Activated naive CD4-positive, alpha-beta T cell treated with anti-CD3 and anti-CD28 coated beads, Interleukin-2, amount 10 ng/mL, durations not matched to agents 7 days and 5 days (primary cell): Measurements from ENCODE around the gene ADIPOR2.

Experiments
- CTCF ChIA-PET: fragments of 350-600 bp; sonication (Branson Sonifier 250); formaldehyde crosslinking; loops from one replicate; lab custom pipeline; 2021; ENCODE audit warnings: antibody characterized with exemption; lab: Charles Lee
- DNase-seq: peaks from one replicate; pipeline ENCODE4 v3.0.0-alpha.2; 2020
- H3K27ac Mint-ChIP-seq: one replicate; pipeline ENCODE4 v1.8.0; 2021; ENCODE audit warnings: mild to moderate bottlenecking, moderate library complexity, mixed read lengths
- H3K27me3 Mint-ChIP-seq: one replicate; pipeline ENCODE4 v1.8.0; 2021; ENCODE audit warnings: mild to moderate bottlenecking, mixed read lengths
- H3K36me3 Mint-ChIP-seq: one replicate; pipeline ENCODE4 v1.8.0; 2021; ENCODE audit warnings: mixed read lengths
- H3K4me1 Mint-ChIP-seq: one replicate; pipeline ENCODE4 v1.8.0; 2021; ENCODE audit warnings: mixed read lengths
- H3K4me3 Mint-ChIP-seq: one replicate; pipeline ENCODE4 v1.8.0; 2021; ENCODE audit warnings: mild to moderate bottlenecking, moderate library complexity, mixed read lengths
- H3K9me3 Mint-ChIP-seq: one replicate; pipeline ENCODE4 v1.8.0; 2021; ENCODE audit warnings: mixed read lengths

The ADIPOR2 gene, protein sequence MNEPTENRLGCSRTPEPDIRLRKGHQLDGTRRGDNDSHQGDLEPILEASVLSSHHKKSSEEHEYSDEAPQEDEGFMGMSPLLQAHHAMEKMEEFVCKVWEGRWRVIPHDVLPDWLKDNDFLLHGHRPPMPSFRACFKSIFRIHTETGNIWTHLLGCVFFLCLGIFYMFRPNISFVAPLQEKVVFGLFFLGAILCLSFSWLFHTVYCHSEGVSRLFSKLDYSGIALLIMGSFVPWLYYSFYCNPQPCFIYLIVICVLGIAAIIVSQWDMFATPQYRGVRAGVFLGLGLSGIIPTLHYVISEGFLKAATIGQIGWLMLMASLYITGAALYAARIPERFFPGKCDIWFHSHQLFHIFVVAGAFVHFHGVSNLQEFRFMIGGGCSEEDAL

DNA sequence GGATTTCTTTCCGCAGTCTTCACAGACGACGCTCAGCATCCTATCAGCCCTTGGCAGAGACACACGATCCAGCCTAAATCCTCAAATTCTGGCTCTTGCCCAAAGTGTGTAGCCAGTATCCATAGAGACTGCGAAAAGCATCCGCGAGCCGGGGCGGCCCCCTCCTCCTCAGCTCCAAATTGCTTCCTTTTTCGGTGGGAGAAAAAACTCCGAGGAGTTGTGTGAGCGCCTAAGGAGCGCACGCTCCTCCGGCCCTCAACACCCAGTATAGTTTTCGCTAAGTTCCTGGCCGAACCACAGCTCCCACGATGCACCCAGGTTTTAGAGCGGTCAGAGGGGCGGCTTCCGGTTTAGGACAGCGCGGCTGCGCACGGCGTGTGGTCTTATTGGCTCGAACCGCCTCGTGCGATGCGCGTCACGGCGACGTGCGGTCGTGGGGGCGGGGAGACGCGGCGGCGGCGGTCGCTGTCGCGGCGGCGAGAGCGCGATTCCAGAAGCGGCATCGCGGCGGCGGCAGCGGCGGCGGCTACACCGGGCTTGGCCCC lies at the start of gene ADIPOR2:
ADIPOR2 (plus strand) TSS at position 493 of the 545 bp plus-strand sequence. CDS start 63,274 bp downstream, outside the sequence.
- peaks cover 48% of the 10 kb centered on the region for H3K4me1 Mint-ChIP-seq
- peaks cover 10% of the 10 kb centered on the region for H3K27me3 Mint-ChIP-seq
- peak; percentile 95 for DNase-seq
- peaks cover 9% of the 10 kb centered on the region for H3K36me3 Mint-ChIP-seq
- peak within 1 kb of the TSS; percentile 93 for H3K4me3 Mint-ChIP-seq
- H3K9me3 Mint-ChIP-seq, result no peaks in the 10 kb centered on the region
- CTCF ChIA-PET, result interaction anchor here (1.0 to 1.6 kb wide), 3 partner anchors 29 to 102 kb away, joined by 3 to 6 read pairs (median 3); no protein-coding TSS in a partner anchor
- peak within 1 kb of the TSS; percentile 96 for H3K27ac Mint-ChIP-seq

DNA sequence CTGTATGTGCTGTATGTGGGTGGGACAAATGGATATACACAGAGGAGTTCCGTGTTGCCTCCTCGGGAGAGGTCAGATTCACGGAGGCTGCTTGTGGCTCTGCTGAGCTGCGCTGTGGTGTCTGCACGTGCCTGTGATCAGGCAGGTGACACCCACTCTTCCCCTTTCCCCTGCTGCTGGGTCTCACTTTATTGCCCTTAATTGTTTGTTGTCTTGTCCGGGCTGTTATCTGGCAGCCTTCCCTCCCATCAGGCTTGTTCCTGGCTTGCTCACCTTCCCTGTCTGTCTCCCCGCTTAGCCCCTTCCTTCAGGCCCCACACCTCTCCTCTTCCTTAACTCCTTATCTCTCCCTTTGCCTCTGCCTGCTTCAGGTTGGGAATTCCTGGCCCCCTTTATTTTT lies 48.4 kb upstream of the ADIPOR2 start:
- Mint-ChIP-seq H3K27me3 (peaks cover 40% of the 10 kb centered on the region), H3K4me3 (no peak overlapping the region), H3K4me1 (peaks cover 9% of the 10 kb centered on the region), H3K9me3 (no peaks in the 10 kb centered on the region), H3K36me3 (no peaks in the 10 kb centered on the region), H3K27ac (no peak overlapping the region)
- CTCF ChIA-PET, result interaction anchor here (1.4 kb wide), 2 partner anchors 149 to 298 kb away, joined by 4 read pairs; no protein-coding TSS in a partner anchor
- DNase-seq, result no peak

DNA sequence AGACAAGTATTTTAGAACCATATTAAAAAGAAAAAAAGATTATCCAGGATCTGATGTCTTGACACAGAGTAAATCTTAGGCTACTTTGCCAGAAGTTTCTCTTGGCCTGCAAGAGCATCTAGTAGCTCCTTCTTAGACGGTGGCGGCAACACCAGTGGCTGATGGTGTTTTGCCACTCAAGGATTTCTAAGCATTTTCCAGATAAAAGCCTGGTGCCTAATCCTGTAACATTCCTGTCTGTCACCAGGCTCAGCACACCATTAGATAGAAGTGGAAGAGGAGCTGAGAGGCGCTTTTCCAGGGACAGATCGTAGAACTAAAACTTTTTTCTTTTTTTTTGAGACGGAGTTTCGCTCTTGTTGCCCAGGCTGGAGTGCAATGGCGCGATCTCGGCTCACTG lies 47.8 kb upstream of the ADIPOR2 start:
- DNase-seq, result no peak
- CTCF ChIA-PET, result interaction anchor here (1.4 to 3.4 kb wide), 3 partner anchors 7 to 297 kb away, joined by 4 to 15 read pairs (median 4); no protein-coding TSS in a partner anchor
- Mint-ChIP-seq H3K9me3 (no peaks in the 10 kb centered on the region), H3K27ac (no peak overlapping the region), H3K4me3 (no peak overlapping the region), H3K36me3 (no peaks in the 10 kb centered on the region), H3K4me1 (peaks cover 9% of the 10 kb centered on the region), H3K27me3 (peaks cover 42% of the 10 kb centered on the region)

DNA sequence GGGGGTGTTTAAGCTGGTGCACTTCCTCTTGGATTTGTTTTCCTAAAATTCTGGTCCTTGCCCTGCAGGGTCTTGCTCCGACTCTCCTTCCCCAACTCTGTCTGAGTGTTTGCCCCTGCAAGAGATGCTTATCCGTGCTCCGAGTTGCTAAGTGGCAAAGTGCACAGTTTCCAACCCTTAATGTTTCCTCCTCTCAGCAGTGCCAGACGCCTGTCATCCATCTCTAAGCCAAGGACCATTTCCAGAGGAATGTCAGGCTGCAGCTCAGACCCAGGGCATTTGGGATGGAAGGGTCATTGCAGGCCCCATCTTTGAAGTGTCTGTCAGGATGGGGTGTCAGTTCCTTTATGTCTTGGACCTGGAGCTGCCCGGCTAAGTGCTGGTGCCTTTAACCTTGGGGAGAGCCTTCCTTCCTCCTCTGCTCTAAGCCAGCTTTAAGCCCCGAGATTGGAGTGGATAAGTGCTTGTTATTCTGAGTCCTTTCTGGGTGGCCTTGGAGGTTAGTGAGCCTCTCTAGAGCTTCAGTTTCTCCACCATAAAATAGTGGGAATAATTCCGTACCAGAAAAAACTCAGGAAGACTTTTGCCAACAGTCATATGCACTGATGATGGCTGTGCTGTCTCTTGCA lies 46.9 kb upstream of the ADIPOR2 start:
- Mint-ChIP-seq H3K27ac (no peak overlapping the region), H3K27me3 (peaks cover 47% of the 10 kb centered on the region), H3K4me1 (peaks cover 9% of the 10 kb centered on the region), H3K4me3 (no peak overlapping the region), H3K36me3 (no peaks in the 10 kb centered on the region), H3K9me3 (no peaks in the 10 kb centered on the region)
- CTCF ChIA-PET, result interaction anchor here (0.6 to 3.4 kb wide), 7 partner anchors 8 to 296 kb away, joined by 3 to 15 read pairs (median 4); no protein-coding TSS in a partner anchor
- DNase-seq, result no peak

DNA sequence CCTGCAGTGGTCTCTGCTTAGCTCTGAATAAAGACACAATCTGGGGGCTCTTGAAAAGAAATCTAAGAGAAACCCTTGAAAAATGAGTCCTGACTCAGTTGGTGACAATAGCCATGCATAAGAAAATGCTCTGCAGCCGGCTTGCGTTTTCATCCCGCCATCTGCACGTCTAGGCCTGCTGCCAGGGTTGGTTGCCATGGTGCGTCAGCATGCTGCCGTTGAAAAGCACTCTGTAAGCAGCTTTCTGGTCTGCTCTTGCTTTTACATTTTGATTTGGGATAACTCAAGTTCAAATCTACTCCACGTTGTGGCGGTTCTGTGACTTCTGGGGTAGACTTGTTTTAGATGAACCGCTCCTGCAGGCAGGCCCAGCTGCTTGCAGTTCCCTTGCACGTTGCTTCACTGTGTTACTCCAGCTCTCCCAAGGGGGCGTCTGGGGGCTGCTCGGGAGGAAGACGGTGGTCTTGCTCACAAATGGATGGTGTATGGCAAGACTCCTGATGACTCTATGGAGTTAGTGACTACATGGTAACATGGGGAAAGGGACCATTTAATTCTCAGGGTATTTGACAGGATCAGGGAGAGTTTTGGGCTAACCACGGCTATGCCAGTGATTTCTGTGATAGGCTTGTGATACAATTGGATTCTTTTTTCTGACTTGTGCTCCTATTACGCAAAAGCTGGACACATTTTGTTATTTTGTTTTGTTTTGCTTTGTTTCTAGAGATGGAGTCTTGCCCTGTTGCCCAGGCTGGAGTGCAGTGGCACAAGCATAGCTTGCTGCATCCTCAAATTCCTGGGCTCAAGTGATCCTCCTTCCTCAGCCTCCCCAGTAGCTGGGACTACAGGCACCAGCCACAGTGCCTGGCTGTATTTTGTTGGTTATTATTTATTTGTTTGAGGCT lies 46.1 kb upstream of the ADIPOR2 start:
- Mint-ChIP-seq H3K27me3 (peaks cover 53% of the 10 kb centered on the region), H3K4me1 (peaks cover 9% of the 10 kb centered on the region), H3K36me3 (no peaks in the 10 kb centered on the region), H3K4me3 (no peak overlapping the region), H3K9me3 (no peaks in the 10 kb centered on the region), H3K27ac (no peak overlapping the region)
- DNase-seq, result no peak
- CTCF ChIA-PET, result interaction anchor here (0.6 to 3.4 kb wide), 6 partner anchors 8 to 383 kb away, joined by 3 to 15 read pairs (median 4); no protein-coding TSS in a partner anchor

DNA sequence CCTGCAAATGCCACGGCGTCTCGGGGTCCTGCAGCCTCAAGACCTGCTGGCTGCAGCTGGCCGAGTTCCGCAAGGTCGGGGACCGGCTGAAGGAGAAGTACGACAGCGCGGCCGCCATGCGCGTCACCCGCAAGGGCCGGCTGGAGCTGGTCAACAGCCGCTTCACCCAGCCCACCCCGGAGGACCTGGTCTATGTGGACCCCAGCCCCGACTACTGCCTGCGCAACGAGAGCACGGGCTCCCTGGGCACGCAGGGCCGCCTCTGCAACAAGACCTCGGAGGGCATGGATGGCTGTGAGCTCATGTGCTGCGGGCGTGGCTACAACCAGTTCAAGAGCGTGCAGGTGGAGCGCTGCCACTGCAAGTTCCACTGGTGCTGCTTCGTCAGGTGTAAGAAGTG lies 45.1 kb upstream of the ADIPOR2 start:
- Mint-ChIP-seq H3K9me3 (no peaks in the 10 kb centered on the region), H3K36me3 (no peaks in the 10 kb centered on the region), H3K4me3 (no peak overlapping the region), H3K27me3 (peaks cover 57% of the 10 kb centered on the region), H3K27ac (no peak overlapping the region), H3K4me1 (peaks cover 9% of the 10 kb centered on the region)
- CTCF ChIA-PET, result interaction anchor here (0.7 to 3.4 kb wide), 3 partner anchors 10 to 294 kb away, joined by 3 to 15 read pairs (median 5); no protein-coding TSS in a partner anchor
- no peak for DNase-seq

DNA sequence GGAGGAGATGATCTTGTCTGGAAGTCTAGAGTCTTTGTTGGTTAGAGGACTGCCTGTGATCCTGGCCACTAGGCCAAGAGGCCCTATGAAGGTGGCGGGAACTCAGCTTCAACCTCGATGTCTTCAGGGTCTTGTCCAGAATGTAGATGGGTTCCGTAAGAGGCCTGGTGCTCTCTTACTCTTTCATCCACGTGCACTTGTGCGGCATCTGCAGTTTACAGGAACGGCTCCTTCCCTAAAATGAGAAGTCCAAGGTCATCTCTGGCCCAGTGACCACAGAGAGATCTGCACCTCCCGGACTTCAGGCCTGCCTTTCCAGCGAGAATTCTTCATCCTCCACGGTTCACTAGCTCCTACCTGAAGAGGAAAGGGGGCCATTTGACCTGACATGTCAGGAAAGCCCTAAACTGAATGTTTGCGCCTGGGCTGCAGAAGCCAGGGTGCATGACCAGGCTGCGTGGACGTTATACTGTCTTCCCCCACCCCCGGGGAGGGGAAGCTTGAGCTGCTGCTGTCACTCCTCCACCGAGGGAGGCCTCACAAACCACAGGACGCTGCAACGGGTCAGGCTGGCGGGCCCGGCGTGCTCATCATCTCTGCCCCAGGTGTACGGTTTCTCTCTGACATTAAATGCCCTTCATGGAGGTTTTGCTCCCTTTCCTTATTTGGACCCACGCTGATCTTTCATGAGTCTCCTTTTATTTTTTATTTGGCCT lies 44.1 kb upstream of the ADIPOR2 start:
- Mint-ChIP-seq H3K27me3 (peaks cover 62% of the 10 kb centered on the region), H3K9me3 (no peaks in the 10 kb centered on the region), H3K4me1 (peaks cover 9% of the 10 kb centered on the region), H3K27ac (no peak overlapping the region), H3K36me3 (no peaks in the 10 kb centered on the region), H3K4me3 (no peak overlapping the region)
- CTCF ChIA-PET, result interaction anchor here (0.7 to 15.6 kb wide), 4 partner anchors 143 to 294 kb away, joined by 3 to 326 read pairs (median 6); no protein-coding TSS in a partner anchor
- DNase-seq, result no peak

DNA sequence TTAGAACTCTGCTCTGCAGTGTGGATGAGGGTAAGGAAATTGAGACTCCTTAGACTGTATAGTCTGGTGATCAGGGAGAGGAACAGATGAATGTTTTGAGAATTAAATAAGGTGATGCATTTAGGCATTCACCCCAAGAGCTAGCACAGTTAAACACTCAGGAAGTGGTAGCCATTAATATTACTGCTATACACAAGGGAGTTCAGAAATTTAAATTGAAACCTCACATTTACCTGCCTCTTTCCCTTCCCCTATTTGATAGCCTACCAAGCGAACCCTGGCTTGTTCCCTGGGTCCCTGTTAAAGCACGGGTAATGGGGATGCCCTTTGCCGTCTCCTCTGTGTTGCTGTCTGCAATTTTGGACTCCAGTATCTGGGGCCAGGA lies 43.6 kb upstream of the ADIPOR2 start:
- Mint-ChIP-seq H3K4me3 (no peak overlapping the region), H3K4me1 (peaks cover 8% of the 10 kb centered on the region), H3K9me3 (no peaks in the 10 kb centered on the region), H3K27me3 (peaks cover 61% of the 10 kb centered on the region), H3K36me3 (no peaks in the 10 kb centered on the region), H3K27ac (no peak overlapping the region)
- CTCF ChIA-PET, result interaction anchor here (1.0 to 15.6 kb wide), 3 partner anchors 12 to 293 kb away, joined by 3 to 326 read pairs (median 7); no protein-coding TSS in a partner anchor
- DNase-seq, result no peak

DNA sequence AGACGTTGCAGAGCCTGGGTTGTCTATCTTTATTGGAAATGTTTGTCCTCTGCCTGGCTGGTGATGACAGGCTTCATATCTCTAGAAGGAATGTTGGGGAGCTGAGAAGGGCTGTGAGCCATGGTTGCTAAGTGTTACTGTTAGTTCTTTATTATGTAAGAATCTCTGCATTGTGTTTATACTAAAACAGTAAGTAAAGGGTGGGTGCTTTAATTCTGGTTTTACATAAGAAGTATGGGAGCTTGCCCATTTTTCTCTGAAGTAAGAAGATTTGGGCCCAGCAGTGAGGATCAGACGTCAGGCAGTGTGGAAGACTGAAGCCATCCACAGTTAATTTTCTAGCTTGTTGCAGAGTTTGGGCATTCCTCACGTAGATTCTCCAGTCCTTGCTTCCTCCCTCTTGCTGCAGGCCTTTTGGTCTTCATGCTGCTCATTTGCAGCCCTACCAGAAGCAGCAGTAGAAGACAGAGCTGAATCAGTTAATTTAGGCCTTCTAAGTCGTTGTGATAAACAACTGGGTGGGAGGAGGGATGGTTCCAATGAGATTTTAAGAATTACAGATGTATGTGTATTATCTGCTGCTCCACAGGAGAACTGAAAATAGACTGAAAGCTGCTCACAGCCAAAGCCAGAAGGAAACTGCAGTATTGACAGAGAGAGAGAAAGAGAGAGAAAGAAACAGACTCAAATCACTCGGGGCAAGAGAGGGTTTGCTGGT lies 40.5 kb upstream of the ADIPOR2 start:
- CTCF ChIA-PET, result interaction anchor here (0.6 to 15.6 kb wide), 6 partner anchors 15 to 532 kb away, joined by 3 to 326 read pairs (median 4); no protein-coding TSS in a partner anchor
- Mint-ChIP-seq H3K27me3 (peaks cover 71% of the 10 kb centered on the region), H3K4me3 (no peak overlapping the region), H3K27ac (no peak overlapping the region), H3K9me3 (no peaks in the 10 kb centered on the region), H3K36me3 (no peaks in the 10 kb centered on the region), H3K4me1 (peaks cover 6% of the 10 kb centered on the region)
- DNase-seq, result no peak

DNA sequence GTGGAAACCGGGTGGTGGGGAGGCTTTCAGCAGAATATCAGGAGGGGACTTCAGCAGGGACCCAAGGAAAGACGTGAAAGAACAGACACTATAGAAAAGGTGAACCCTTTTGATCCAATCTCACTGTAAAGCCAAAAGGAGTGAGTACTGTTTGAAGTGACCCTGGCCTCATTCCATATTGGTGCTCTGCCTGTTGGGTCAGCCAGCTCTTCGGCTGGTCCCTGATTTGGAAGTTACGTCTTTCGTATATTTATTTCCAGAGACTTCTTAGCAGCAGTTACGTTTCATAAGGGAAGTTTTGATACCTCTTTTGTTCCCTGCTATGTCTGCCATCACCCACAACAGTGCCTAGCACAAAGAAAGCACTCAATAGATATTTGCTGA lies 39.9 kb upstream of the ADIPOR2 start:
- Mint-ChIP-seq H3K36me3 (no peaks in the 10 kb centered on the region), H3K4me3 (no peak overlapping the region), H3K9me3 (no peaks in the 10 kb centered on the region), H3K27ac (no peak overlapping the region), H3K27me3 (peaks cover 73% of the 10 kb centered on the region), H3K4me1 (peaks cover 3% of the 10 kb centered on the region)
- CTCF ChIA-PET, result interaction anchor here (0.6 to 15.6 kb wide), 4 partner anchors 16 to 305 kb away, joined by 3 to 326 read pairs (median 18); no protein-coding TSS in a partner anchor
- no peak for DNase-seq

DNA sequence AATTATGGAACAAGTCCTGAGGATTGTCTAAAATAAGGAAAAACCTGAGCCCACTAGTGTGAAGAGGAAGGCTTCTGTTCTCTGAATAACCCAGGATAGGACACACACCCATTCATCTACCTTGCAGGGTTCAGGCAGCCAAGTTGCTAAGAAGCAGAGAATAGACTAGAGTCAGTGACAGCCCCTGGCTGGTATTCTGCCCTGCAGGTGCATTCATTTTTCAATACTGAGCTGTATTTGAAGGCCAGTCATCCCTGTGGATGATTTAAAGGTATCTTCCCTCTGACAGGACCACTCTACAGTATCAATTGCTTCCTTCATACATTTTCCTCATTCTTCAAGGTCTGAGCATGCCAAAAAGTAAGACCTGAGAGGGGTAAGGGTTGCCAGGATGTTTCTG lies 38.9 kb upstream of the ADIPOR2 start:
- no peak for DNase-seq
- Mint-ChIP-seq H3K4me1 (peaks cover 3% of the 10 kb centered on the region), H3K9me3 (no peaks in the 10 kb centered on the region), H3K27me3 (peaks cover 69% of the 10 kb centered on the region), H3K4me3 (no peak overlapping the region), H3K36me3 (no peaks in the 10 kb centered on the region), H3K27ac (no peak overlapping the region)
- CTCF ChIA-PET, result interaction anchor here (0.7 to 15.6 kb wide), 4 partner anchors 17 to 288 kb away, joined by 3 to 326 read pairs (median 30); no protein-coding TSS in a partner anchor

DNA sequence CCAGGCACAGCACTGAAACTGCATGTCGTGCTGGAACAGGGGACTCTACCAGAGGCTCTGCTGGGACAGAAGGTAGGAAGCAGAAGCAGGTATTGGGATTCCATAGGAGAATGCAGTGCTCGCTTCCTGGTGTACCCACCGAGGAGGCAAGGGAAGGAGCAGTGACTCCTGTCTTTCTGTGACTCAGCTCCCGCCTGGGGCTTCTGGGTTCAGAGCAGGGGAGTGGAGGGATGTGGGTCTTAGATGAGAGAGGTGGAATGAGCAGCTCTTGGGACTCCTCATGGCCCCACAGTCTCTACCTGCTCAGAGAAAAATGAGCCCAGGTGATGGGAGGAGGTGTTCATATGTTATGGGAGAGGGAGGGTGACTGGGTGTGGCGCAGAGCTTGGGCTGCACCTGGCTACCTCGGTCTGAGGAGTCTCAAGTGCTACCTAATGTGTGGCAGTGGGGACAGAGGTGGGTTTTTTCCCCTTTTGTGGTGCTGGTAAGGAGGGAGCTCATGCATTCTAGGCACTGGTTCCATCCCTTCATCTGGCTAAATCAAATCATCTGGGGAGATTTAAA lies 35.6 kb upstream of the ADIPOR2 start:
- H3K27ac Mint-ChIP-seq, result no peak overlapping the region
- no peaks in the 10 kb centered on the region for H3K36me3 Mint-ChIP-seq
- H3K27me3 Mint-ChIP-seq, result peaks cover 50% of the 10 kb centered on the region
- DNase-seq, result no peak
- CTCF ChIA-PET, result interaction anchor here (2.8 to 15.6 kb wide), 3 partner anchors 20 to 285 kb away, joined by 12 to 326 read pairs (median 28); no protein-coding TSS in a partner anchor
- H3K4me3 Mint-ChIP-seq, result no peak overlapping the region
- H3K4me1 Mint-ChIP-seq, result peaks cover 4% of the 10 kb centered on the region
- H3K9me3 Mint-ChIP-seq, result no peaks in the 10 kb centered on the region
